Liver (tissue), 9 donors: ENCODE data around the gene KRTAP10-2. TPM values are rescaled to one million over a fixed set of nuclear protein-coding genes. Genes with fewer than 3 reads are reported as not detected.

Source experiments
- DNase-seq: peaks from one replicate; pipeline ENCODE4 v3.0.0-alpha.2; 2017; ENCODE audit warnings: low spot score
- H3K27ac ChIP-seq, 2 donors: one replicate each; pipeline ENCODE4 v1.7.0; 2013; ENCODE audit warnings: inconsistent platforms in 2 of 2, low read length in 2 of 2, control low read depth in 1 of 2, low read depth in 1 of 2, mild to moderate bottlenecking in 1 of 2
- H3K27me3 ChIP-seq, 4 donors: one replicate each; pipeline versions ENCODE4 v1.6.1 to v1.7.0; 2013; ENCODE audit warnings: low read length in 3 of 4, inconsistent platforms in 1 of 4, mild to moderate bottlenecking in 1 of 4, moderate library complexity in 1 of 4; ENCODE audit not compliant: control insufficient read depth in 4 of 4, insufficient read depth in 4 of 4
- H3K36me3 ChIP-seq, 4 donors: one replicate each; pipeline versions ENCODE4 v1.6.1 to v1.7.0; 2013; ENCODE audit warnings: low read length in 3 of 4, mild to moderate bottlenecking in 3 of 4, low read depth in 1 of 4, moderate library complexity in 1 of 4; ENCODE audit not compliant: control insufficient read depth in 4 of 4, insufficient read depth in 3 of 4
- H3K4me1 ChIP-seq, 4 donors: one replicate each; pipeline versions ENCODE4 v1.6.1 to v1.7.0; 2013; ENCODE audit warnings: low read length in 3 of 4, mild to moderate bottlenecking in 3 of 4, moderate library complexity in 1 of 4; ENCODE audit not compliant: control insufficient read depth in 4 of 4, insufficient read depth in 4 of 4
- H3K4me3 ChIP-seq, 3 donors: one replicate each; pipeline versions ENCODE4 v1.6.1 to v1.7.0; 2013; ENCODE audit warnings: low read length in 3 of 3, control low read depth in 1 of 3, low read depth in 1 of 3, mild to moderate bottlenecking in 1 of 3
- H3K9ac ChIP-seq, 2 donors: one replicate each; pipeline ENCODE4 v1.7.0; 2013; ENCODE audit warnings: low read length in 2 of 2, mild to moderate bottlenecking in 2 of 2, moderate library complexity in 2 of 2, control low read depth in 1 of 2, low read depth in 1 of 2
- H3K9me3 ChIP-seq, 4 donors: one replicate each; pipeline versions ENCODE4 v1.6.1 to v1.7.0; 2013; ENCODE audit warnings: low read length in 3 of 4; ENCODE audit not compliant: control insufficient read depth in 4 of 4
- CTCF ChIP-seq: fragments of 150-350 bp; IDR thresholded peaks from 2 replicates; pipeline ENCODE4 v1.5.1; 2017; ENCODE audit warnings: improper control_type of control experiment, low read depth, low read length; ENCODE audit not compliant: missing input control
- EGR1 ChIP-seq, 2 donors: IDR thresholded peaks; 2 replicates each; pipeline ENCODE4 v1.6.1; 2016 to 2018; ENCODE audit warnings: antibody characterized with exemption in 2 of 2, low read depth in 2 of 2
- FOXA1 ChIP-seq: IDR thresholded peaks from 2 replicates; pipeline ENCODE4 v1.6.1; 2016; ENCODE audit warnings: antibody characterized with exemption
- FOXA2 ChIP-seq: IDR thresholded peaks from 2 replicates; pipeline ENCODE4 v1.6.1; 2016; ENCODE audit warnings: antibody characterized with exemption
- GABPA ChIP-seq, 2 donors: IDR thresholded peaks in 1 of 2; conservative IDR thresholded peaks in 1 of 2; 2 replicates each; pipeline ENCODE4 v1.6.1; 2016; ENCODE audit warnings: antibody characterized with exemption in 2 of 2, mild to moderate bottlenecking in 1 of 2, moderate library complexity in 1 of 2
- HNF4G ChIP-seq: IDR thresholded peaks from 2 replicates; pipeline ENCODE4 v1.6.1; 2016; ENCODE audit warnings: antibody characterized with exemption
- JUND ChIP-seq, 2 donors: IDR thresholded peaks; 2 replicates each; pipeline ENCODE4 v1.6.1; 2016; ENCODE audit warnings: antibody characterized with exemption in 2 of 2
- NR2F2 ChIP-seq: IDR thresholded peaks from 2 replicates; pipeline ENCODE4 v1.6.1; 2016; ENCODE audit warnings: antibody characterized with exemption
- RAD21 ChIP-seq, 2 donors: IDR thresholded peaks; 2 replicates each; pipeline ENCODE4 v1.6.1; 2016; ENCODE audit warnings: antibody characterized with exemption in 2 of 2, mild to moderate bottlenecking in 2 of 2
- REST ChIP-seq: IDR thresholded peaks from 2 replicates; pipeline ENCODE4 v1.6.1; 2016; ENCODE audit warnings: antibody characterized with exemption, mild to moderate bottlenecking
- RXRA ChIP-seq, 2 donors: IDR thresholded peaks; 2 replicates each; pipeline ENCODE4 v1.6.1; 2017 to 2018; ENCODE audit warnings: antibody characterized with exemption in 2 of 2, mild to moderate bottlenecking in 1 of 2
- YY1 ChIP-seq: IDR thresholded peaks from 2 replicates; pipeline ENCODE4 v1.6.1; 2016; ENCODE audit warnings: antibody characterized with exemption, mild to moderate bottlenecking
- ZBTB33 ChIP-seq: IDR thresholded peaks from 2 replicates; pipeline ENCODE4 v1.6.1; 2016; ENCODE audit warnings: antibody characterized with exemption
- WGBS: extraction: QIAGEN DNeasy Blood & Tissue Kit; methylation state at CpG from one replicate; pipeline ENCODE4 v1.1.7; 2013; 5-methylcytosine and 5-hydroxymethylcytosine counted together
- polyA plus RNA-seq, 2 donors: library from polyadenylated mRNA; stranded (reverse) in 1 of 2; unstranded in 1 of 2; fragments of 200-250 nt in 1 of 2; fragments of >200 nt in 1 of 2; fragmentation: Nextera tagmentation in 1 of 2; extraction: Ambion mirVana in 1 of 2; gene quantifications; one replicate each; pipeline versions ENCODE4 v1.2.1 to v1.2.3, GENCODE V29; 2013 to 2015
- total RNA-seq, 2 donors: library from RNA; depleted of rRNA; stranded (reverse); fragments of >200 nt; gene quantifications; one replicate each; pipeline ENCODE4 v1.2.3, GENCODE V29; 2014
- TF ChIP-seq, protein P1 (sequence below): IDR thresholded peaks from 2 replicates; pipeline ENCODE4 v1.6.1; 2016; ENCODE audit warnings: antibody characterized with exemption
- TF ChIP-seq, protein P2 (sequence below): IDR thresholded peaks from 2 replicates; pipeline ENCODE4 v1.6.1; 2016; ENCODE audit warnings: antibody characterized with exemption
- donor health status: healthy.
- donor health status: healthy.
- donor health status: healthy.
- donor health status: healthy.
- donor health status: healthy.

Gene KRTAP10-2
- total and polyA plus RNA-seq, 4 donors, result not detected

- H3K27ac ChIP-seq, result no peak overlapping the region
These were observed 40.6 kb downstream of the KRTAP10-2 start for GRCh38 chr21:44510508-44511218.

GRCh38 chr21:44510109-44510507 is 41.2 kb downstream of the KRTAP10-2 start:
- no peak for DNase-seq
- H3K4me3 ChIP-seq, result no peak overlapping the region
- WGBS, result 48% methylated on average over 18 of the region's 18 CpGs
- H3K9me3 ChIP-seq, result no peaks in the 10 kb centered on the region
- TF ChIP-seq ZBTB33 (no peak), FOXA2 (no peak), RAD21 (IDR thresholded peaks at IDR 0.05) (no peak), GABPA (IDR thresholded peaks at IDR 0.05 in 1 of 2, conservative IDR thresholded peaks at IDR 0.05 in 1 of 2) (no peak), JUND (IDR thresholded peaks at IDR 0.05) (no peak), YY1 (no peak), HNF4G (no peak), FOXA1 (no peak), RXRA (IDR thresholded peaks at IDR 0.05) (no peak), EGR1 (IDR thresholded peaks at IDR 0.05; ENCODE audit: low read depth in 2 of 2) (no peak), REST (no peak), NR2F2 (no peak)
- TF ChIP-seq, protein P1, sequence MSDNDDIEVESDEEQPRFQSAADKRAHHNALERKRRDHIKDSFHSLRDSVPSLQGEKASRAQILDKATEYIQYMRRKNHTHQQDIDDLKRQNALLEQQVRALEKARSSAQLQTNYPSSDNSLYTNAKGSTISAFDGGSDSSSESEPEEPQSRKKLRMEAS, result no peak
- TF ChIP-seq, protein P2, sequence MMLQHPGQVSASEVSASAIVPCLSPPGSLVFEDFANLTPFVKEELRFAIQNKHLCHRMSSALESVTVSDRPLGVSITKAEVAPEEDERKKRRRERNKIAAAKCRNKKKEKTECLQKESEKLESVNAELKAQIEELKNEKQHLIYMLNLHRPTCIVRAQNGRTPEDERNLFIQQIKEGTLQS, result no peak
- H3K9ac ChIP-seq, result no peak overlapping the region
- no peak overlapping the region for H3K27ac ChIP-seq
- H3K27me3 ChIP-seq, result no peaks in the 10 kb centered on the region
- H3K36me3 ChIP-seq, result no peaks in the 10 kb centered on the region
- H3K4me1 ChIP-seq, result peaks cover 0 to 26% (median 15%) of the 10 kb centered on the region in 4 donors

More at GRCh38 chr21:44510508-44511218, 40.6 kb downstream of the KRTAP10-2 start:
- no peaks in the 10 kb centered on the region for H3K36me3 ChIP-seq
- no peak overlapping the region for H3K9ac ChIP-seq
- 11% methylated on average over 36 of the region's 36 CpGs for WGBS
- H3K9me3 ChIP-seq, result no peaks in the 10 kb centered on the region
- TF ChIP-seq RXRA (IDR thresholded peaks at IDR 0.05) (no peak), CTCF (peak; percentile 78), RAD21 (IDR thresholded peaks at IDR 0.05) (peak; percentile 87 to 97)
- no peaks in the 10 kb centered on the region for H3K27me3 ChIP-seq
- no peak overlapping the region for H3K4me3 ChIP-seq
- peak; percentile 80 for DNase-seq
- peaks cover 0 to 26% (median 16%) of the 10 kb centered on the region in 4 donors for H3K4me1 ChIP-seq
